Stimulated activated CD8-positive, alpha-beta memory T cell treated with anti-CD3 and anti-CD28 coated beads, Interleukin-15, amount 100 ng/mL, for 24 hours (primary cell): ENCODE data around the gene TMCO4.

ENCODE experiments used
- DNase-seq: peaks from one replicate; pipeline ENCODE4 v3.0.0-alpha.2; 2020; ENCODE audit warnings: low read depth

Gene TMCO4

GRCh38 chr1:19747761-19748160, 52.0 kb downstream of the TMCO4 start:
- no peak for DNase-seq

GRCh38 chr1:19744886-19745285, 54.8 kb downstream of the TMCO4 start:
- DNase-seq: no peak

- no peak for DNase-seq
Measured at GRCh38 chr1:19744335-19744743, 55.4 kb downstream of the TMCO4 start.

GRCh38 chr1:19743793-19744192, 55.9 kb downstream of the TMCO4 start:
- DNase-seq: no peak

- no peak for DNase-seq
Measured at GRCh38 chr1:19743180-19743579, 56.5 kb downstream of the TMCO4 start.

GRCh38 chr1:19739628-19740027, 60.1 kb downstream of the TMCO4 start:
- no peak for DNase-seq

GRCh38 chr1:19738669-19739068, 61.0 kb downstream of the TMCO4 start:
- no peak for DNase-seq

GRCh38 chr1:19738076-19738475, 61.6 kb downstream of the TMCO4 start:
- no peak for DNase-seq

GRCh38 chr1:19737104-19737825, 62.5 kb downstream of the TMCO4 start:
- DNase-seq: no peak

- no peak for DNase-seq
Measured at GRCh38 chr1:19735440-19736127, 64.1 kb downstream of the TMCO4 start.

GRCh38 chr1:19734472-19734999, 65.2 kb downstream of the TMCO4 start:
- no peak for DNase-seq

GRCh38 chr1:19734056-19734455, 65.7 kb downstream of the TMCO4 start:
- DNase-seq: no peak

- DNase-seq: no peak
Measured at GRCh38 chr1:19733615-19734014, 66.1 kb downstream of the TMCO4 start.

- no peak for DNase-seq
Measured at GRCh38 chr1:19731311-19731821, 68.3 kb downstream of the TMCO4 start.

- no peak for DNase-seq
Measured at GRCh38 chr1:19730793-19731192, 68.9 kb downstream of the TMCO4 start.

- no peak for DNase-seq
Measured at GRCh38 chr1:19730232-19730631, 69.5 kb downstream of the TMCO4 start.

- no peak for DNase-seq
Measured at GRCh38 chr1:19728413-19729145, 71.1 kb downstream of the TMCO4 start.

- no peak for DNase-seq
Measured at GRCh38 chr1:19725606-19726005, 74.1 kb downstream of the TMCO4 start.

GRCh38 chr1:19723874-19724273, 75.8 kb downstream of the TMCO4 start:
- no peak for DNase-seq

- DNase-seq: no peak
Measured at GRCh38 chr1:19720973-19721372, 78.7 kb downstream of the TMCO4 start.

GRCh38 chr1:19720174-19720573, 79.5 kb downstream of the TMCO4 start:
- DNase-seq: no peak

GRCh38 chr1:19717467-19717866, 82.2 kb downstream of the TMCO4 start:
- no peak for DNase-seq
